HG03442 (cell line): ENCODE measurements around the gene KRTAP4-4.

ENCODE experiments used
- ATAC-seq: cut with Tn5 transposase; IDR thresholded peaks from one replicate; pipeline ENCODE4 v1.9.1; 2021; ENCODE audit warnings: mild to moderate bottlenecking, moderate library complexity; ENCODE audit not compliant: unreplicated experiment

The KRTAP4-4 gene

DNA sequence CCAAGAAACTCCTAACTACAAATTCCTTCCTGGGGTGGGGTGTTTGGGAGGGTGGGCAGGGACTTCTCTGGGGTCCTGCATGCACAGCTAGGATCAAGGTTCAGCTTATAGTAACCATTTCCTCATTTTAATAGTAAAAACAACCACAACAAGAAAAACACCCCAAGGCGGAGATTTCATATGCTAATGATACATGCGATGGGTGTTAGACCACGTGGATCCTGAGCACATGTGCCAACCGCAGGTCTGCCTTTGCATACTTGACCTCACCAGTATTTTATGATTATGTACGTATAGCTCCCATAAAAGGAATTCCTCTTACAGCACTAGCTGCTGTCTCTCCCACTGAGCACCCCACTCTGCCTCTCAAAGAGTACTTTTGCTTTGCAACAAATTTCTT is 44.3 kb downstream of the KRTAP4-4 start:
- no peak for ATAC-seq

GRCh38 chr17:41111151-41111885 is 49.2 kb downstream of the KRTAP4-4 start:
- ATAC-seq: no peak
